SK-N-SH treated with all-trans-retinoic acid at 6 μM for 48 hours (cell line): ENCODE measurements around the gene TMCC3.

Experiments used
- ATAC-seq: fragments of 200-7000 bp; cut with Tn5 transposase; 3 replicates; pipeline ENCODE4 v1.9.1; 2020; ENCODE audit warnings: mild to moderate bottlenecking, moderate library complexity
- ARNTL ChIP-seq: fragments of 450-650 bp; formaldehyde crosslinking; IDR thresholded peaks from 2 replicates; pipeline ENCODE4 v1.5.0; 2020; ENCODE audit warnings: low read depth, mild to moderate bottlenecking, moderate library complexity, borderline replicate concordance
- BACH2 ChIP-seq: fragments of 250-450 bp; sonication (Bioruptor Pico); IDR thresholded peaks from 2 replicates; pipeline ENCODE4 v1.9.0; 2021; ENCODE audit warnings: mild to moderate bottlenecking, borderline replicate concordance
- CSDC2 ChIP-seq: fragments of 250-450 bp; sonication (Bioruptor Pico); IDR thresholded peaks from 2 replicates; pipeline ENCODE4 v1.5.0; 2020; ENCODE audit warnings: mild to moderate bottlenecking, moderate library complexity
- CSRNP3 ChIP-seq: fragments of 250-450 bp; sonication (Bioruptor Pico); IDR thresholded peaks from 2 replicates; pipeline ENCODE4 v1.5.1; 2021; ENCODE audit warnings: mild to moderate bottlenecking, moderate library complexity
- ESRRG ChIP-seq: fragments of 250-450 bp; sonication (Bioruptor Pico); IDR thresholded peaks from 2 replicates; pipeline ENCODE4 v1.6.1; 2021; ENCODE audit warnings: mild to moderate bottlenecking
- GLIS3 ChIP-seq: fragments of 250-450 bp; sonication (Bioruptor Pico); IDR thresholded peaks from 2 replicates; pipeline ENCODE4 v1.5.0; 2020; ENCODE audit warnings: mild to moderate bottlenecking, moderate library complexity
- ISL1 ChIP-seq: fragments of 250-450 bp; sonication (Bioruptor Pico); IDR thresholded peaks from 2 replicates; pipeline ENCODE4 v2.1.2; 2022; ENCODE audit warnings: mild to moderate bottlenecking, moderate library complexity
- OSR1 ChIP-seq: fragments of 250-450 bp; sonication (Bioruptor Pico); IDR thresholded peaks from 2 replicates; pipeline ENCODE4 v1.8.0; 2022; ENCODE audit warnings: moderate library complexity, mild to moderate bottlenecking, inconsistent platforms
- PATZ1 ChIP-seq: fragments of 250-450 bp; sonication (Bioruptor Pico); IDR thresholded peaks from 2 replicates; pipeline ENCODE4 v1.8.0; 2020; ENCODE audit warnings: mild to moderate bottlenecking, moderate library complexity, borderline replicate concordance
- POU6F1 ChIP-seq: fragments of 250-450 bp; sonication (Bioruptor Pico); IDR thresholded peaks from 2 replicates; pipeline ENCODE4 v1.8.0; 2021; ENCODE audit warnings: low read depth, mild to moderate bottlenecking, moderate library complexity, borderline replicate concordance
- PPARA ChIP-seq: fragments of 250-450 bp; sonication (Bioruptor Pico); IDR thresholded peaks from 2 replicates; pipeline ENCODE4 v1.5.0; 2020; ENCODE audit warnings: mild to moderate bottlenecking, borderline replicate concordance
- RARB ChIP-seq: fragments of 250-450 bp; sonication (Bioruptor Pico); IDR thresholded peaks from 2 replicates; pipeline ENCODE4 v1.8.0; 2021; ENCODE audit warnings: mild to moderate bottlenecking, moderate library complexity
- SNAI2 ChIP-seq: fragments of 250-450 bp; sonication (Bioruptor Pico); IDR thresholded peaks from 2 replicates; pipeline ENCODE4 v1.5.0; 2020; ENCODE audit warnings: mild to moderate bottlenecking, moderate library complexity
- TCF4 ChIP-seq: fragments of 250-450 bp; sonication (Bioruptor Pico); IDR thresholded peaks from 2 replicates; pipeline ENCODE4 v1.8.0; 2021; ENCODE audit warnings: mild to moderate bottlenecking, moderate library complexity, borderline replicate concordance
- TOX ChIP-seq: fragments of 250-450 bp; sonication (Bioruptor Pico); IDR thresholded peaks from 2 replicates; pipeline ENCODE4 v1.8.0; 2021; ENCODE audit warnings: mild to moderate bottlenecking, moderate library complexity, borderline replicate concordance
- TSHZ2 ChIP-seq: fragments of 250-450 bp; sonication (Bioruptor Pico); IDR thresholded peaks from 2 replicates; pipeline ENCODE4 v1.5.0; 2020; ENCODE audit warnings: mild to moderate bottlenecking, moderate library complexity
- ZC3H10 ChIP-seq: fragments of 250-450 bp; sonication (Bioruptor Pico); IDR thresholded peaks from 2 replicates; pipeline ENCODE4 v1.5.1; 2021; ENCODE audit warnings: mild to moderate bottlenecking, moderate library complexity
- ZFP3 ChIP-seq: fragments of 250-450 bp; sonication (Bioruptor Pico); IDR thresholded peaks from 2 replicates; pipeline ENCODE4 v1.5.0; 2020; ENCODE audit warnings: mild to moderate bottlenecking, moderate library complexity
- ZFP30 ChIP-seq: fragments of 450-650 bp; formaldehyde crosslinking; IDR thresholded peaks from 2 replicates; pipeline ENCODE4 v1.5.0; 2022; ENCODE audit warnings: mild to moderate bottlenecking, moderate library complexity
- ZNF565 ChIP-seq: fragments of 450-650 bp; formaldehyde crosslinking; conservative IDR thresholded peaks from 2 replicates; pipeline ENCODE4 v1.5.0; 2020; ENCODE audit warnings: low read depth, mild to moderate bottlenecking, moderate library complexity
- ZNF70 ChIP-seq: fragments of 450-650 bp; formaldehyde crosslinking; IDR thresholded peaks from 2 replicates; pipeline ENCODE4 v1.5.0; 2020; ENCODE audit warnings: mild to moderate bottlenecking, moderate library complexity
- ZNF8 ChIP-seq: fragments of 450-650 bp; formaldehyde crosslinking; IDR thresholded peaks from 2 replicates; pipeline ENCODE4 v1.5.0; 2020; ENCODE audit warnings: mild to moderate bottlenecking, moderate library complexity

TMCC3 gene

GRCh38 chr12:94658931-94659330 lies 8.6 kb upstream of the TMCC3 start (continued):
- no peak for TF ChIP-seq TSHZ2
- TF ChIP-seq ZC3H10, result no peak
- no peak for TF ChIP-seq CSDC2 (CRISPR knock-in tag)
- TF ChIP-seq ZFP3 (CRISPR knock-in tag), result no peak
- TF ChIP-seq POU6F1 (CRISPR knock-in tag), result no peak
- TF ChIP-seq OSR1 (CRISPR knock-in tag), result no peak
- TF ChIP-seq GLIS3 (CRISPR knock-in tag), result no peak
- no peak for TF ChIP-seq BACH2 (CRISPR knock-in tag)
- no peak for TF ChIP-seq ESRRG (CRISPR knock-in tag)
- no peak for TF ChIP-seq ZFP30
- no peak for TF ChIP-seq ARNTL
- TF ChIP-seq, all 23 proteins: peak for 0

GRCh38 chr12:94656556-94656955 lies 6.2 kb upstream of the TMCC3 start:
- no peak for ATAC-seq
- TF ChIP-seq TOX (CRISPR knock-in tag) (no peak), RARB (CRISPR knock-in tag) (no peak), PATZ1 (CRISPR knock-in tag) (no peak), POU6F1 (CRISPR knock-in tag) (no peak), ZNF70 (CRISPR knock-in tag) (no peak), CSRNP3 (no peak), TCF4 (CRISPR knock-in tag) (no peak)
- TF ChIP-seq, all 23 proteins: peak for 0

GRCh38 chr12:94649349-94650142 lies 811 bp downstream of the TMCC3 start:
- ATAC-seq, result peak; percentile 75

GRCh38 chr12:94648578-94648977 lies 1.8 kb downstream of the TMCC3 start:
- ATAC-seq, result no peak
- TF ChIP-seq ISL1 (CRISPR knock-in tag) (no peak), TOX (CRISPR knock-in tag) (no peak), ZFP30 (no peak), ZNF8 (CRISPR knock-in tag) (no peak), PPARA (CRISPR knock-in tag) (no peak), POU6F1 (CRISPR knock-in tag) (no peak)

More at GRCh38 chr12:94649349-94650142, 811 bp downstream of the TMCC3 start:
- TF ChIP-seq CSDC2 (CRISPR knock-in tag) (no peak), TCF4 (CRISPR knock-in tag) (no peak), SNAI2 (CRISPR knock-in tag) (no peak), ZNF565 (CRISPR knock-in tag) (no peak)
